DMS153 treated with DMSO at 0.1 percent for 48 hours (cell line): ENCODE results near the gene HS6ST1.

Experiments
- DNase-seq: peaks from one replicate; lab custom pipeline; 2025; ENCODE audit not compliant: unreplicated experiment; lab: John Stamatoyannopoulos, UW

The HS6ST1 gene

DNA sequence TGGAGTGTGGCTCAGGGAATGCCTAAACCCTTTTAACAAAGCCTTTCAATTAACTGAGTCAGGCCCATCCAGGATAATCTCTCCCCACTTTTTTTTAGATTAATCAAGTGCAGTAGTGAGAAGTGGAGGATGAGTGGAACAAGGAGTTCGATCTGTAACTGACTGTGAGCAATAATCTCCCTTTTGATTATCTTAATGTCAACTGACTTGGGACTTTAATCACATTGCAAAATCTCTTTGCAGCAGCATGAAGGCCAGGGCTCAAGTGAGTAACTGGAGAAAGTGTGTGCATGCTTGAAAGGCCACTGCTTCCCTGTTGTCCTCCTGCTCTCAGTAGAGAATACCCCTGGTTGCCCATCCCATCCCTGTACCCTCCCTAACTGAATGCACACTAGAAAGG, 32.1 kb upstream of the HS6ST1 start:
- DNase-seq, result no peak

GRCh38 chr2:128348701-128349100, 30.0 kb upstream of the HS6ST1 start:
- no peak for DNase-seq

GRCh38 chr2:128347701-128348539, 29.3 kb upstream of the HS6ST1 start:
- DNase-seq, result no peak

DNA sequence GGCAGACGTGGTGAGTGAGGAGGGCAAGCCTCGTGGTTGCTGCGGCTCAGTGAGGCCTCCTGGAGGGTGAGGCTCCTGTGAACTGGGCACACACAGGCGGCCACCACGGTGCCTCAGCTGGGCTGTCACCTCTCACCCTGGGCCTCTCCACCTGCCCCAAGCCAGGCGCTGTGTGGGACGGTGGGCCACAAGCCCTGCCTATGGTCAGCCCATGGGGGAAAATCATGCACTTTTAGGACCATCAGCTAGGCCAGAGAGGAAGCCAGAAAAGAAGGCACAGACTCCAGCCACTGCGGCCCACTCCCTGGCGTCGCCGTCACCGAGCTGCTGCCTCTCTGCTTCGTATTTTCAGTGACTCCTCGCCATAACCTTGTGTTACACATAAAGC, 28.5 kb upstream of the HS6ST1 start:
- DNase-seq, result no peak

DNA sequence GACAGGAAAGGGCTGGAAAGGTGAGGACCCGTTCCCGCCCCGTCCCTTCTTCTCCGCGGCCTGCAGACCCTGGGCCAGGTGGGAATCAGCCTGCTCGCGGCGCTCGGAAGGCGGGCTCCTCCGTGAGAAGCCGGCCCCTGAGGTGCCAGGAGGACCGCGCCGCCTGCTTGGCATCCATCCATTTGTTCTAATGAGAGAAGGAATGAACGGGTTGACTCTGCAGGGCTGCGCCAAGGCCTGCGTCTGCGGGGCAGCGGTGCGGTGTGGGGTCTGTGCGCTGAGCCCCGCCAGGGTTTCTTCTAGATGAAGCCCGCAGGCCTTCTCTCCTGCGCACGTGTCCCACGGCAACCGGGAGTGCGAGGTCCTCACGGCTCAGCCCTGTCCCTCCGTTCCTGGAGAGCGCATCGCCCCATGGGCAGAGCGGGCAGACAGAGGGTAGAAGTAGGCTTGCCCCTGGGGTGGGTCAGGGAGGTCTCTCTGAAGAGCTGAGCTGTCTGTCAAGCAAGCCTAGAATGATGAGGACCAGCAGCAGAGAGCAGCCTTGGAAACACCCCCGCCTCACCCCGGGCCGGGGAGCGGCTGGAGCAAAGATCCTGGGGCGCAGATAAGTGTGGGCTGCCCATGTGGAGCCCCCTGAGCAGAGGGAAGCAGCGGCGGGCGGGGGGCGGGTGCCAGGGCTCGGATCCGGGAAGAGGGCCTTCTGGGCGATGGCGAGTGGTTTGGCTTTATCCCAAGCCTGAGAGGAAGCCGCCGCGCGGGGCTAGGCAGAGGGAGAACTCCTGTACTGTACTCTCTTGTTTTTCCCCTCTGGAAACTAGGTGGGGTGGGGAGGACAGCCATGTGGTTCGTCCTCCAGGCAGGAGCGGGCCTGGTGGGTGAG, 27.9 kb upstream of the HS6ST1 start:
- DNase-seq, result no peak

DNA sequence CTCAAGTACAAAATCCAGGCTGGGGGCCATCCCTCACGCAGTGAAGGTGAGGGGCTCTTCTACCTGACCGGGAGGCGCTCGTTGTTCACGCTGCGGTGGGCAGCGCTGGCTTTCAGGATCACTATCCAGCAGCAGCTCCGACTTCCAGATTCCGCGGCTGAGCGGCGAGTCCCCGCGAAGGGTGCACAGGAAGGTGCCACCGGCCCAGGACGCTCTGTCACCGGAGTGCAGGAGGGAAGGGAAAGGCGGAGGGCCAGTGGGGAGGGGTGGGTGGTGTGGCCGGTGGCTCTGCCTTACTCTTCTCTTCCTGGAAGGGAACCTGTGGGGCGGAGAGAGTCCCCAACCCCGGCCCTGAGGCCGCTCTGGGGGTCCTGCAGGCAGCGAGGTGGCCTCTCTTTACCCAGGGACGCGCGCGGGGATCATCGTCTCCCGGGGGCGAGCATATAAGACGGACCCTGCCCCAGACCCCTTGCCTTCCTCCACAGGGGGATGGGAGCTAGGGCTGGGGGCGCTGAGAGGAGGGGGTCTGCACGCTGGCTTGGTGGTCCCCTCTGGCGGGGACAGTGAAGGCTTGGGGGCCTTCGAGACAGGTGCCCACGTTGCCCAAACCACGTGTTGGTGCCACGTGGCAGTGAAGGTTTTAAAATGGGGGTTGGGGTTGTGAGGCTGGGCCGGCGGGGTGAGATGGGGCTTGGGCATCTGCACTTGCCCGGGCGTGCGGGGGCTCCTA, 26.9 kb upstream of the HS6ST1 start:
- no peak for DNase-seq

GRCh38 chr2:128344101-128344500, 25.4 kb upstream of the HS6ST1 start:
- DNase-seq, result no peak

- DNase-seq, result no peak
These were observed 24.8 kb upstream of the HS6ST1 start for GRCh38 chr2:128343459-128343858.

DNA sequence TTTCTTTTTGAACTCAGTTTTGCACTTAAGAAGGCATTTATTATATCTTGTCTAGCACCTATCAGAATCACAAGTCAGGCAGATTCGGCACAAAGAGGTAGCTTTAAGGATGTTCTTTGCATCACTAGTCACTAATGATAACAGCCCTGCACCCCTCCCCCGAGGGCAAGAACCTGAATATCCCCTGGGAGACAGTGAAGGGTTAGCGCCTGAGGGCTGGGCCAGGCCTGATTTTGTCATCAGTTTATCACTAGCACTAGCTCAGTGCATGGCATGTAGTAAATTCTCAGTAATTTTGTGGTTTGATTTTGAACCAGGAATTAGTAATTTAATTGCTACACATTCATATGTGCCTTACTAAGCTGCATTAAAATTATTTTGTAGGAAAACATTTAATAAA, 23.9 kb upstream of the HS6ST1 start:
- no peak for DNase-seq

GRCh38 chr2:128341621-128342020, 23.0 kb upstream of the HS6ST1 start:
- no peak for DNase-seq

GRCh38 chr2:128332091-128332634, 13.5 kb upstream of the HS6ST1 start:
- DNase-seq, result no peak

DNA sequence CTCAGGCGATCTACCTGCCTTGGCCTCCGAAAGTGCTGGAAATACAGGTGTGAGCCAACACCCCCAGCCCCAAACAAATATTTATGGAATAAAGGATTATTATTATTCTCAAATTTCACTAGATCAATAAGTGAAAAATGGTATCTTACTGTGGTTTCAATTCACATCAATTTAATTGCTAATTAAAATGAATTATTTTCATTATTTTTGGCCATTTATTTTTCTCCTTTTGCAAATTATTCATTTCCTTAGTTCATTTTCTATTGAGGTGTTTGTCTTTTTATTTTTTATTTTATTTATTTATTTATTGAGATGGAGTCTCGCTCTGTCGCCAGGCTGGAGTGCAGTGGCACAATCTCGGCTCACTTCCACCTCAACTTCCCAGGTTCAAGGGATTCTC, 11.9 kb upstream of the HS6ST1 start:
- DNase-seq, result no peak

DNA sequence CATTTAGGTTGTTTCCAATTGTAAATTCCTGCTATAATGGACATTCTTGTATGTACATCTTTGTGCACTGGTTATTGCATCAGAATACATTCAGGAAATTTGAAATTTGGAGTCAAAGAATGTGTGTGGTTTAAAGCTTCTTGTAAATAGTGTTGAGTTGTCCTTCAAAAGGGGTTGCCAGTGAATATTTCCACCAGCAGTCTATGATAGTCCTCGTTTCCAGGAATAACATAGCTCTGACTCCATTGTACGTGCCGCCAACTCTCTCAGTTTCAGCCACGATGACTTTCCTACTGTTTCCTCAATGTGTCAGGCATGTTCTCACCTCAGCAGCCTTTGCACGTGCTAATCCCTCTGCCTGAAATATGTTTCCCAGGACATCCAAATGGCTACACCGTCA, 10.9 kb upstream of the HS6ST1 start:
- DNase-seq, result no peak

GRCh38 chr2:128327180-128327964, 8.7 kb upstream of the HS6ST1 start:
- DNase-seq, result no peak

DNA sequence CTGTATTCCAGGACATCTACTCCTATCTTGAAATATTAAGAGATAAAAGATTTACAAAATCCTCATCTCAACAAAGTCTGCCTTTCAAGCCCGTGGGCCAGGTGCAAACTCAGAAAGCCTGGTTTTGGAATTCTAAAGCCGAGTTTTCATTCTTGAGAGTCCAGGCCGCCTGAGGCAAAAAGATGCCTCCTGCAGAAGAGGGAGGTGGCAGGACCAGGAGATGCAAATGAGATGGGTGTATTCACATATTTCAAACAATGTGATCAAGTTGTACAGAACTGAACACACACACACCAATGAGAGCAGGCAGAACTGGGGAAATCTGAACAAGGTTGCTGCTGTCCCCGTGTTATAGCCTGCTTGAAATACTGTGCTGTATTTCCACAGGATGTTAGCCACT, 7.7 kb upstream of the HS6ST1 start:
- DNase-seq, result no peak

- no peak for DNase-seq
These were observed 7.0 kb upstream of the HS6ST1 start for GRCh38 chr2:128325611-128326181.

DNA sequence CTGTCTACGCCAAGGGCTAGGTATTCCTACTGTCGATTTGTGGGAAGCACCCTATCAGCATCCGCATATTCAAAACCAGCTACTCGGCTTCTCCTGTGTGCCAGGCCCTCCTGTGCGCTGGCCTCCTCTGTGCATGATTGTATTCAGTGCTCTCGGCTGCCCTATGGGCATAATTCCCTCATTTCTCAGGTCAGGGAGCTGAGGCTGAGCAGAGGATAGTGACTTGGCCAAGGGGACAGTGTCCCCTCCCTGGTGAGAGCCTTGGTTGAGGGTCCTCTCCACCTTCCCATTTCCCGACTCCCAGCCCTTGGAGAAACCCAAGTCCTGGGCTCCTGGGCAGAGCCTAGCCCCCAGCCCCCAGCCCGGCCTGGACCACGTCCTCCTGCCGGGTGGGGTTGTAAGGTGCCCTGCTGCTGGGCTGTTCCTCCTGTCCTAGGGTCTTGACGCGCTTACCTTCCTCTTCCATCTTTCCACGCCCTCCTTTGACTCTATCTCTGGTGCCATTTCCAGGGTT, 6.3 kb upstream of the HS6ST1 start:
- no peak for DNase-seq

DNA sequence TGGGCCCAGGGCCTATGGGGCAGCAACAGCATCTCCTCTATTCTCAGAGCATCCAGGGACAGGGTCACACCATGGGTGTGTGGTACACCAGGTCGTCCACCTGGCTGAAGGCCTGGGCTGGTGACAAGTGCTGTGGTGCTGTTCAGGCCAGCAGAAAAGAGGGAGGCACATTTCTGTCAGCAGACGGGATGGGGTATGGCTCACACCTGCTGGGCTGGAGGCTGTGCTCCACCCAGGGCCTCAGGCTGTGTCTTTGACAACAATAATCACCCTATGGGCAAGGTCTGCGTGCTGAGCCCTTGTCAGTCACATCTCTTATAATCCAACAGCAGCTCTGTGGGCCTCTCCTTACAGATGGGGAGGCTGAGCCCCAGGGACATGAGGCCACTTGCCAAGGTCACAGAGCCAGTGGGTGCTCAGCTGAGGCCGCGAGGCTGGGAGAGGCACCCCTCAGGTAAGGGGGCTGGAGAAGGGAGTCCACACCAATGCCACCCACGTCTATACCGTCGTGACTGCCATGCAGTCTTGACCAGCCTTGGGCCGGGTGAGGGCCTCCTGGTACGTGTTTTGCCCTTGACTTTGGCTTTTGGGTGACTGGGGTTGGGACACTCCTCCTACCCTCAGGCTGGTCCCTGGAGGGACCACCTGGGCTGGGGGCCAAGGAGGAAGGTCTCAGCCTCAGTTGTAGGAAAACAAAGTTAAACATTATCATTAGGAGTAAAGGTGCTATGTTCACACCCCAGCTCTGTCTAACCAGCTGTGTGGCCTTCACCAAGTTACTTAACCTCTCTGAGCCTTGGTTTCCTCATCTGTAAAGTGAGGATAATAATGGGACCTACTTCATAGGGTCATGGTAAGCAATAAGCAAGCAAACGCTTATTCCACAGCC, 5.6 kb upstream of the HS6ST1 start:
- no peak for DNase-seq

DNA sequence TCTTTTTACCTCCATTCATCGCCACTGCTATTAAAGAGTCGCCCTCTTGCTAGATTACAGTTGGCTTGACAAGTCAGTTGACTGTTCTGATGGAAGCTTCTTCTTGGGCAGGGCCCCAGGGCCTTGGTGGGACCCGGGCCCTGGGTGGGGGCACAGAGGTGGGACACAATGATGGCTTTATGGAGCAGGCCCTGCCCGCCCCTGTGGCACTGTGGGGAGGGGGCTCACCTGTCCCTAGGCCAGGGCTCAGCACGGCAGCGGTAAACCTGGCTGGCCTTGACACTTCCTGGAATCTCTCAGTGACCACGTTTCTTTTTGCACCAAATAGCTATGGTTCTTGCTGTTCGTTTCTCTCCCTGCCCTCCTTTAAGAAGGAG, 4.9 kb upstream of the HS6ST1 start:
- DNase-seq, result no peak
